ENCODE results near the gene ID3.

- TF ChIP-seq CTCF (IDR thresholded peaks at IDR 0.05) (no peak), TCF12 (IDR thresholded peaks at IDR 0.05) (peak; percentile 79), USF1 (IDR thresholded peaks at IDR 0.05; ENCODE audit: borderline replicate concordance, low read depth) (no peak), REST (IDR thresholded peaks at IDR 0.05; ENCODE audit: low read depth, low read length) (peak; percentile 48; the same call in 1 of the 2 replicates), EP300 (IDR thresholded peaks at IDR 0.05; ENCODE audit: borderline replicate concordance in 1 of 2, low read depth in 1 of 2, low read length in 1 of 2) (peak; percentile 14 to 58; a peak in 3 of 4 replicates), JUND (IDR thresholded peaks at IDR 0.05) (no peak), MXI1 (IDR thresholded peaks at IDR 0.05; ENCODE audit: low read depth, low read length) (peak; percentile 91), POLR2AphosphoS5 (IDR thresholded peaks at IDR 0.05; ENCODE audit: low read depth, low read length) (peak; percentile 100), USF2 (IDR thresholded peaks at IDR 0.05; ENCODE audit: borderline replicate concordance, low read depth, low read length) (no peak), FOXM1 (IDR thresholded peaks at IDR 0.05; ENCODE audit: low read depth) (peak; percentile 43; the same call in 1 of the 2 replicates)
- TF ChIP-seq, protein P1, sequence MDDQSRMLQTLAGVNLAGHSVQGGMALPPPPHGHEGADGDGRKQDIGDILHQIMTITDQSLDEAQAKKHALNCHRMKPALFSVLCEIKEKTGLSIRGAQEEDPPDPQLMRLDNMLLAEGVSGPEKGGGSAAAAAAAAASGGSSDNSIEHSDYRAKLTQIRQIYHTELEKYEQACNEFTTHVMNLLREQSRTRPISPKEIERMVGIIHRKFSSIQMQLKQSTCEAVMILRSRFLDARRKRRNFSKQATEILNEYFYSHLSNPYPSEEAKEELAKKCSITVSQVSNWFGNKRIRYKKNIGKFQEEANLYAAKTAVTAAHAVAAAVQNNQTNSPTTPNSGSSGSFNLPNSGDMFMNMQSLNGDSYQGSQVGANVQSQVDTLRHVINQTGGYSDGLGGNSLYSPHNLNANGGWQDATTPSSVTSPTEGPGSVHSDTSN (IDR thresholded peaks at IDR 0.05), result no peak; the same call in 1 of the 2 replicates
These were observed at the start of gene ID3 for GRCh38 chr1:23559136-23559984.
